T-helper 1 cell treated with Interleukin-12 subunit alpha and Interleukin-12 subunit beta and Interleukin-4 antibody, amounts not matched to agents 30 μg/mL and 1 μg/mL, for 36 hours (primary cell): ENCODE results near the gene GLRA3.
"Not testable (repeated sequence)": the region's sequence is repeated elsewhere in the genome, so short reads cannot be mapped to it uniquely, and the experiment has no call there.

Source experiments
- H3K27ac Mint-ChIP-seq: one replicate; pipeline ENCODE4 v1.8.0; 2021; ENCODE audit warnings: mild to moderate bottlenecking, mixed read lengths
- H3K27me3 Mint-ChIP-seq: one replicate; pipeline ENCODE4 v1.8.0; 2021; ENCODE audit warnings: low read depth, mixed read lengths
- H3K36me3 Mint-ChIP-seq: one replicate; pipeline ENCODE4 v1.8.0; 2021; ENCODE audit warnings: low read depth, mixed read lengths
- H3K4me1 Mint-ChIP-seq: one replicate; pipeline ENCODE4 v1.8.0; 2021; ENCODE audit warnings: low read depth, mixed read lengths
- H3K4me3 Mint-ChIP-seq: one replicate; pipeline ENCODE4 v1.8.0; 2021; ENCODE audit warnings: mild to moderate bottlenecking, moderate library complexity, mixed read lengths
- H3K9me3 Mint-ChIP-seq: one replicate; pipeline ENCODE4 v1.8.0; 2021; ENCODE audit warnings: mixed read lengths

Gene GLRA3

GRCh38 chr4:174828845-174829701, at the start of gene GLRA3:
Gene GLRA3 (minus strand): TSS chr4:174829247. CDS start chr4:174828811, 436 bp downstream.
- no peaks in the 10 kb centered on the region for H3K36me3 Mint-ChIP-seq
- H3K9me3 Mint-ChIP-seq, result peaks cover 5% of the 10 kb centered on the region
- peaks cover 3% of the 10 kb centered on the region for H3K4me1 Mint-ChIP-seq
- H3K27ac Mint-ChIP-seq, result no peak within 1 kb of the TSS
- H3K4me3 Mint-ChIP-seq, result peak within 1 kb of the TSS; percentile 18
- H3K27me3 Mint-ChIP-seq, result peaks cover 5% of the 10 kb centered on the region

GRCh38 chr4:174874898-174875297, 45.9 kb upstream of the GLRA3 start:
- Mint-ChIP-seq H3K4me3 (no peak overlapping the region), H3K4me1 (no peaks in the 10 kb centered on the region), H3K36me3 (no peaks in the 10 kb centered on the region), H3K27me3 (no peaks in the 10 kb centered on the region), H3K27ac (no peak overlapping the region), H3K9me3 (no peaks in the 10 kb centered on the region)

- Mint-ChIP-seq H3K4me3 (no peak overlapping the region), H3K9me3 (no peaks in the 10 kb centered on the region), H3K4me1 (no peaks in the 10 kb centered on the region), H3K27ac (no peak overlapping the region), H3K36me3 (no peaks in the 10 kb centered on the region), H3K27me3 (no peaks in the 10 kb centered on the region)
Observed at GRCh38 chr4:174873931-174874330, 44.9 kb upstream of the GLRA3 start.

GRCh38 chr4:174873146-174873545, 44.1 kb upstream of the GLRA3 start:
- not testable (repeated sequence) for H3K36me3 Mint-ChIP-seq, H3K27me3 Mint-ChIP-seq, H3K9me3 Mint-ChIP-seq, H3K4me3 Mint-ChIP-seq, H3K27ac Mint-ChIP-seq, H3K4me1 Mint-ChIP-seq

GRCh38 chr4:174871407-174871806, 42.4 kb upstream of the GLRA3 start:
- H3K9me3 Mint-ChIP-seq, result no peaks in the 10 kb centered on the region
- H3K27ac Mint-ChIP-seq, result no peak overlapping the region
- no peaks in the 10 kb centered on the region for H3K36me3 Mint-ChIP-seq
- no peaks in the 10 kb centered on the region for H3K4me1 Mint-ChIP-seq
- H3K27me3 Mint-ChIP-seq, result no peaks in the 10 kb centered on the region
- no peak overlapping the region for H3K4me3 Mint-ChIP-seq

GRCh38 chr4:174870311-174870710, 41.3 kb upstream of the GLRA3 start:
- no peak overlapping the region for H3K27ac Mint-ChIP-seq
- no peaks in the 10 kb centered on the region for H3K27me3 Mint-ChIP-seq

GRCh38 chr4:174869339-174869738, 40.3 kb upstream of the GLRA3 start:
- no peak overlapping the region for H3K27ac Mint-ChIP-seq

More at GRCh38 chr4:174870311-174870710, 41.3 kb upstream of the GLRA3 start:
- Mint-ChIP-seq H3K36me3 (no peaks in the 10 kb centered on the region), H3K4me3 (no peak overlapping the region), H3K4me1 (no peaks in the 10 kb centered on the region), H3K9me3 (no peaks in the 10 kb centered on the region)

GRCh38 chr4:174867903-174868302, 38.9 kb upstream of the GLRA3 start:
- no peak overlapping the region for H3K27ac Mint-ChIP-seq
- no peaks in the 10 kb centered on the region for H3K27me3 Mint-ChIP-seq
- H3K4me1 Mint-ChIP-seq, result no peaks in the 10 kb centered on the region
- H3K4me3 Mint-ChIP-seq, result no peak overlapping the region
- H3K36me3 Mint-ChIP-seq, result no peaks in the 10 kb centered on the region
- H3K9me3 Mint-ChIP-seq, result no peaks in the 10 kb centered on the region

More at GRCh38 chr4:174869339-174869738, 40.3 kb upstream of the GLRA3 start:
- Mint-ChIP-seq H3K4me3 (no peak overlapping the region), H3K9me3 (no peaks in the 10 kb centered on the region), H3K4me1 (no peaks in the 10 kb centered on the region), H3K36me3 (no peaks in the 10 kb centered on the region), H3K27me3 (no peaks in the 10 kb centered on the region)

GRCh38 chr4:174865418-174865985, 36.5 kb upstream of the GLRA3 start:
- Mint-ChIP-seq H3K27me3 (no peaks in the 10 kb centered on the region), H3K9me3 (no peaks in the 10 kb centered on the region), H3K36me3 (no peaks in the 10 kb centered on the region), H3K4me1 (no peaks in the 10 kb centered on the region), H3K27ac (no peak overlapping the region), H3K4me3 (no peak overlapping the region)

GRCh38 chr4:174864031-174864430, 35.0 kb upstream of the GLRA3 start:
- Mint-ChIP-seq H3K36me3 (no peaks in the 10 kb centered on the region), H3K27me3 (no peaks in the 10 kb centered on the region), H3K27ac (no peak overlapping the region), H3K9me3 (peaks cover 4% of the 10 kb centered on the region), H3K4me1 (no peaks in the 10 kb centered on the region), H3K4me3 (no peak overlapping the region)

- Mint-ChIP-seq H3K9me3 (peaks cover 4% of the 10 kb centered on the region), H3K4me1 (no peaks in the 10 kb centered on the region), H3K27me3 (no peaks in the 10 kb centered on the region), H3K4me3 (no peak overlapping the region), H3K36me3 (no peaks in the 10 kb centered on the region), H3K27ac (no peak overlapping the region)
Observed at GRCh38 chr4:174860588-174860987, 31.5 kb upstream of the GLRA3 start.

GRCh38 chr4:174859904-174860303, 30.9 kb upstream of the GLRA3 start:
- peaks cover 4% of the 10 kb centered on the region for H3K9me3 Mint-ChIP-seq
- H3K4me3 Mint-ChIP-seq, result no peak overlapping the region
- no peaks in the 10 kb centered on the region for H3K36me3 Mint-ChIP-seq
- no peaks in the 10 kb centered on the region for H3K4me1 Mint-ChIP-seq
- no peak overlapping the region for H3K27ac Mint-ChIP-seq
- no peaks in the 10 kb centered on the region for H3K27me3 Mint-ChIP-seq

GRCh38 chr4:174856926-174857800, 28.1 kb upstream of the GLRA3 start:
- no peak overlapping the region for H3K4me3 Mint-ChIP-seq
- H3K27ac Mint-ChIP-seq, result no peak overlapping the region
- H3K9me3 Mint-ChIP-seq, result peaks cover 4% of the 10 kb centered on the region
- no peaks in the 10 kb centered on the region for H3K4me1 Mint-ChIP-seq
- no peaks in the 10 kb centered on the region for H3K36me3 Mint-ChIP-seq
- H3K27me3 Mint-ChIP-seq, result no peaks in the 10 kb centered on the region

- no peak overlapping the region for H3K4me3 Mint-ChIP-seq
- no peaks in the 10 kb centered on the region for H3K27me3 Mint-ChIP-seq
- H3K27ac Mint-ChIP-seq, result no peak overlapping the region
- H3K4me1 Mint-ChIP-seq, result no peaks in the 10 kb centered on the region
- no peaks in the 10 kb centered on the region for H3K36me3 Mint-ChIP-seq
- H3K9me3 Mint-ChIP-seq, result peaks cover 2% of the 10 kb centered on the region
Observed at GRCh38 chr4:174855050-174855449, 26.0 kb upstream of the GLRA3 start.
